ENCODE measurements around the gene CSNK1E.
A peak's percentile ranks its signal among the peaks of the same experiment; 100 is the strongest.

CSNK1E gene

DNA sequence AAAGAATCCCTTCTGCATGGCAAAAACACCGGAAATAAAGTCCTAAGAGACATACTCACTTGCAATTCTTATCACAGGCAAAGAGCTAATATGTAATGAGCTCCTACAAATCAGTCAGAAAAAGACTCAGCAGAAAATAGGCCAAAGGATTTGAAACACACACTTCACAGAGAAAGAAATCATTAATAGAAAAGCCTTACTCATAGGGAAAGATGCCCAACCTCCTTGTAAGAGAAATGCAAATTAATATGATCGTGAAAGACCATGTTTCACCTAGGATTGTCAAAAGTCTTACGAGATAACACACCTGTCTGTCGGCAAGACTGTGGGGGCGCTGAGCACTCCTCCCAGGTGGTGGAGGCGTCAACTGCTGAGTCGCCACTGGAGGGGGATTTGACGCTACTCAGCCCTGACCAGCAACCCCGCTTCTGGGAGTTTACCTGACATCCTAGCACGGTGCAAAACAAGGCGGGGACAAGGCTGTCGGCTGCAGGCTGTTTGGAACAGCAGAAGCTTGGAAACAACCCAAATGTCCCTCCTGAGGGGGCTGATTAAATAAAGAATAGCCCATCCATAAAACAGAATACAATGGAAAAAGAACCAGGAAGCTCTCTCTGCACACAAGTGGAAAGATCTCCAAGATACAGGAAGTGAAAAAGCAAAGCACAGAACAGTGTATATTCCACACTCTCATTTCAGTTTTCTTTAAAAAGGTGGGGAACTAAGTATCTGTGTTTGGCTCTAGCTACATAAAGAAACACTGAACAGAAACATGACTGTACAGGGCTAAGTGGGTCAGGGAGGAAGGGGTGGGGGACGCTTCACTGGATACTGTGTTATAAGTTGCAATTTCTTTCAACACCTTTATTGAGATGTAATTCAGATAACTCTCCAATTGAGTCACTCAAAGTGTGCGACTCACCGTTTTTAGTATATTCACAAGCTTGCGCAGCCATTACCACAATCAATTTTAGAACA, 11.5 kb downstream of the CSNK1E start:
- DNase-seq, result peak; percentile 77

DNA sequence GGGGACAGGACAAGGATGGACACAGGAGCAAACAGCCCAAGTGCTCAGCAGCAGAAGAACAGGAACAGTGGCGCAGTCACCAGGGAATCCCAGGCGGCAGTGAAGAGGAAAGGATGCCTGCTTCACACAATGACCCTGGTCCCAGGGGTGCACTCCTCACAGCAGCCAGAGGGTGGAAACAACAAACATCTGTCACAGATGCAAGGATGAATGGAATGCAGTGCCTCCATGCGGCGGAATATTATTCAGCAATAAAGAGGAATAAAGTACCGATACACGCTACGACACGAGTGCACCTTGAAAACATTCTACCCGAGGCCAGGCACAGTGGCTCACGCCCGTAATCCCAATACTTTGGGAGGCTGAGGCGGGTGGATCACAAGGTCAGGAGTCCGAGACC, 12.7 kb downstream of the CSNK1E start:
- DNase-seq, result no peak

DNA sequence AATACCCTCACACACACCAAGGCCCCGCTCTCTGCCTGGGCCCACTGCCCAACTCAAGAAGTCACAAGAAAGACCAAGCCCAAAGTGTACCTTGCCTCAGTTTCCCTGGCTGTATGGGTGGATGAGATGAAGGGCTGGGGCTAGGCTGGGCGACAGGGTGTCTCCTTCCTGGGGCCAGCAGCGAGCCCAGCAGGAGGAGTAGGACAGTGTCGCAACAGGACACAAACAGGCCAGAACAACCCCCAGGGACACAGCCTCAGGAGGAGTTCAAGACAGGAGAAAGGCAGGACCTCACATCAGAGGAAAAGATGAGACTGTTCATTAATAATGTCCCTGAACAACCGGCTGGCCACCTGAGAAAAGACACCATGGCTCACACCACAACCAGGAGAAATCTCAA, 13.3 kb downstream of the CSNK1E start:
- DNase-seq, result no peak

DNA sequence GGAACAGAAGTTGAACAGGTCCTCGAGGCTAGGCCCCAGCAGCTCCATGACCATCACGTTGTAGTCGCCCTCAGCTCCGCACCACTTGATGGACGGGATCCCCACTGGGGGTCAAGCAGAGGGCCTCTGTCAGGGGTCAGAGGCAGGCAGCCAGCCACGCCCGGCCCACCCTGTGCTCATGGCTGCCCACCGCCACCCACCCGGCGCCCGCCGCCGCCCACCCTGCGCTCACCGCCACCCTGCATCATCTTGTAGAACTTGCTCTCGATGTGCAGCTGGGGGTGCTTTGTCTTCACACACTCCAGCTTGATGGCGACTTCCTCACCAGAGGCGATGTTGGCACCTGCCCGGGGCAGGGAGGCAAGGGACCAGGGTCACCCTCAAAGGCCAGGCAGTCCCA, 14.3 kb downstream of the CSNK1E start:
- no peak for DNase-seq

DNA sequence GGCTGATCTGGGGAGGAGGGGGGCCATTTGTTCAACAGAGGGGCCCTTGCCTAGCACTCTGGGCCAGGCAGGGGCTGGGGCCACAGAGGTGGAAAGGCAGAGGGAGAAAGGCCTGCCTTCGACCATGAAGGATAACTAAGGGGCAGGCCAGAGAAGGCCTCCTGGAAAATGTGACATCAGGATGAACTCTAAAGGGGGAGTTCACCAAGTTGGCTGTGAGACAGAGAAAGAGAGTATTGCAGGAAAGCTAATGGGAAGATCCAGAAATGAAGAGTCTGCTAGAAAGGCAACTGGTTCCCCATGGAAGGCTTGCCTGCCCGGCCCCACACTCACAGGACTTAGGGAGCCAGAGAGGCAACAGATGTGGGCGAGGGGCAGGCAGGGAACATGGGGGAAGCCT, 16.3 kb downstream of the CSNK1E start:
- DNase-seq, result no peak

DNA sequence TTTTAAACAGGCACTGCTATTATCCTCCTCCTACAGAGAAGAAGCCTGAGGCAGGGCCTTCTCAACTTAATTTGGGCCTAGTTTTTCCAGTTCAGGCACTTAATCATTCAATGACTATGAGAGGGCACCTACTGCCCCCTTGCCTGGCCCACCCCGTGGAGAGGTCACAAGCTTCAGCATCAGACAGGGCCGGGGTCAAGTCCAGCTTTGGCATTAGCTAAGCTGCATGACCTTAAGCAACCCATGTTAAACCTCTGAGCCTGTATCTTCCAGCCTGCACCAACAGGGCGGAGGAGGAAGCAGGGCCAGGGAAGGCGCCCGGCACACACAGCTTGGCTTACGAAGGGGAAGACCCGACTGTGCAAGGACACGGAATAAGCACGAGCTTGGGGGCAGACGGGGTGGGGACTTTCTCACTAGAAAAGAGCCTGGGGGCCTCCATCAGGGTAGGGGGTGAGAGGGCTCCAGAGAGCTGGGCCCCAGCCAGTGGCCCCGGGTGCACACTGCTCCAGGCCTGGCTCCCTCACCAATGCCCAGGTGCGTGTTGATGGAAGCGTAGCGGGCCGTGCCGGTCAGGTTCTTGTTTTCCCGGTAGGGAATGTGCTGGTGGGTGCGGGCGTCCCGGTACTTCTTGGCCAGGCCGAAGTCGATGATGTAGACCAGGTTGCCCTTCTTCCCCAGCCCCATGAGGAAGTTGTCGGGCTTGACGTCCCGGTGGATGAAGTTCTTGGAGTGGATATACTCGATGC, 16.9 kb downstream of the CSNK1E start:
- DNase-seq, result no peak

DNA sequence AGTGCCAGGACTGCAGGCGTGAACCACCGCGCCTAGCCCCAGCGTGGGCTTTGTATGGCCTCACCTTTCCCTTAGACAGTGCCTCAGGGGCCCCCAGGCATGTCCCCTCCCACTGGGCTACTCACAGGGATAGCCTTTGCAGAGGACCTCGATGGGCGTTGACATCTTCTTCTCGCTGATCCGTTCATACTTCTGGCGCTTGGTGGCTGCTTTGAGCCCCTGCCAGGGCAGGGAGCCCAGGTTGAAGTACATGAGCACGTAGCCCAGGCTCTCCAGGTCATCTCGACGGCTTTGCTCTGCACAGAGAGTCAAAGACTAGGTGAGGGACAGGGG, 17.5 kb downstream of the CSNK1E start:
- no peak for DNase-seq

DNA sequence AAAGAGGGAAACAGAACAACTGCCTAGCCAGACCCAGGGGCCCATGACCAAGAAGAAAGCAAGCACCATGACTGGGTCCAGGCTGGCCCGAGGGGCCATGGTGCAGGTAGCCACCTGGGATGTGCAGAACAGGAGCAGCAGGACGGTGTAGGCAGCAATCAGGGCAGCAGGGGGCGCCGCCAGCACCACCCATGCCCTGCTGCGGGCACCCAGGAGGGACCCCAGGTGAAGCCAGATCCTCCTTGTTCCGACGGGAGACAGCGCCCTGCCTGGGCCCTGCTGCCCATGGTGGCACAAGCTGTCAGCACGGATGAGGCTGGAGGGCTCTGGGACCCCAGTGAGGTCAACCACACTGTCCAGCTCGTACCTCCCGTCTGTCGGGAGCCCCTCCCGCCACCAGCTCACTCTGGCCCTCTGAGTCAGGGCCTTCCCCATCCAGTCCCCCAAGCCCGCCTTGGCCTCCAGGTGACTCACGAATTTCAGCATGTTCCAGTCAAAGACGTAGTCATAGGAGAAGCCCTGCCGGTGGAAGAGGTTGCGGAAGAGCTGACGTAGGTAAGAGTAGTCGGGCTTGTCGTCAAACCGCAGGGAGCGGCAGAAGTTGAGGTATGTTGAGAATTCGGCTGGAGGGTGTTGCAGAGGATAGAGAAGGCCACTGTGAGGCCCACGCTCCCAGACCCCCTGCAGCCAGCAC, 18.8 kb downstream of the CSNK1E start:
- no peak for DNase-seq

DNA sequence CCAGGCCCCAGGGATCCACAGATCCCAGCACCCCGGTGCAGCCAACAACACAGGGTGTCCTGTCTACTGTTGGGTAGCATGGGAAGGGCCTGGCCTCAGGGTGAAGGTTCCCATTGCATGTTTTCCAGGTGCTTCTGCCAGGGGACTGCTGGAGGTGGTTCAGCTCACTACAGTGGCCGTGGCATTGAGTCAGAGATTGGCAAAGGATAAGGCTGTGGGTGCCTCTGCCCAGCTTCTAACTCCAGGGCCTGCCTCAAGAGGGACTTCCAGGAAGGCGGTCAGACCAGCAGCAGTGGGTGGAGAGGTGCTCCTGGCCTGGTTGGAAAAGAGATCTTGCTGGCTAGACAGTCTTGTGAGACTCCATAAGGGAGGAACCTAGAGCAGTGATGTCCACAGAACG, 20.9 kb downstream of the CSNK1E start:
- no peak for DNase-seq

DNA sequence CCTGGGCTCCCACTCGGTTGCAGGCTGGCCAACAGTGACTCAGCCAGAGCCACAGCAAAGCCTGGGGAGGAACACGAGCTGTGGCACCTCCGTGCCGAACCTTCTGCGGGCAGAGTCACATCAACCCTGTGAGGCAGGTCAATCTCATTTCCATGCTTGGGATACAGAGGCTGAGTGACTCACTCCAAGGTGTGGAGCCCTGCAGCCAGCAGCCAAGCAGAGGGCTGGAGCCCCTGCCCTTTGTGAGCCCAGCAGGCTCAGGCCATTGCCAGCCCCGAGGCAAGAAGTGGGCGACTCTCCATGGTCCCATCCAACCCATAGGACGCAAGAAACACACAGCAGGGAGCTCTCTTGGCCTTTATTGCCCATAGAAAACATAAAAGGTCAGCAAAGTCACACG, 21.4 kb downstream of the CSNK1E start:
- no peak for DNase-seq

DNA sequence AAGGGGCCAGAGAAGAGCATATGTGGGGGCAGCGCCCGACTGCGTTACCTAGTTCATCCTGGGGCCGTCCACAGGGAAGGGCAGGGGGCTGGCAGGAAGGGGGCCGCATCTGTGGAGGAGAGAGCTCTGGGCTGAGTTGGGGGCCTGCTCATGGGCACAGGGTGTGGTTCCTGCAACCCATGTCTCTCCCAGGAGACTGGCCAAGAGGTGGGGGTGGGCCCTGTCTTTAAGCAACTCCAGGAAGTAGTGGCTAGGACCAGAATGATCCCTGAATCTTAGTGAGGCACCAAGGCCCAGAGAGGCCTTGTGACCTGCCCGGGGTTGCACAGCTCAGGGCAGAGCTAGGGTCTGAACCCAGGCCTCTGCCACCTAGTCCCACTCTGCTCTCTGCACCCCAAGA, 21.9 kb downstream of the CSNK1E start:
- DNase-seq, result no peak

DNA sequence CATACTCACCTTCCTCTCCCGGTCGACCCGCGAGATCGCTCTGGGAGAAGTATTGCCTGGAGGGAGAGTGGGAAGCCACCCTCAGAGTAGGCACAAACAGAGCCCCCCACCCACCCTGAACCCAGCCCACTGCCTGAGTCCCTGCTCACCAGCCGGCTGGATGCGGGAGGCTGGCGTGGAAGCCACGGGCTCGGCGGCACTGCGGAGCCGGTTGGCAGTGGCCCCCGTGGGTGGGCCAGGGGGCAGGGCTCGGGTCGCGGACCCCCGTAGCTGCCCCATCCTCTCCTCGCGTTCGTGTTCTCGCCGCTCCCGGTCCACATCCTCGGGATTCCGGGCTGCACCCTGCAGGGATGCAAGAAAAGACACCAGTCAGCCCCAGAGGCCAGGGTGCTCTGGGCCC, 23.0 kb downstream of the CSNK1E start:
- no peak for DNase-seq

DNA sequence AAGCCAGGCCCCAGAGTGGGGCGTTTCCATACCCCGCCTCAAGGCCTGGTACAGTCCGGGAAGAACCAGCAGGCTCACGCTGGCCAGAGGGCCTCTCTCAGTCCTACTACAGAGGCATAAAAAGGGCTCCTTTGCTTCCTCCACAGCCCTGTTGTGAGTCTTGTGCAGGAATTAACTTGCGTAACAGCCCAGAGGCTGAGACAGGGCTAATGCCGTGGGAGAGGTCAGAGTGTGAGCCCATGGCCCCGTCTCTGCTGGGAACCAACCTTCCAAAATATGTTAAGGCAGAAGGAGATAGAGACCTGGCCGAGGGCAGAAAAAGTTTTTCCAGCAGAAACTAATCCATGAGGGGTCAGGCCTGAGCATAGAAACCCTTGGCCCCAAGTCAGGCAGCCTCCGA, 24.5 kb downstream of the CSNK1E start:
- DNase-seq, result no peak

DNA sequence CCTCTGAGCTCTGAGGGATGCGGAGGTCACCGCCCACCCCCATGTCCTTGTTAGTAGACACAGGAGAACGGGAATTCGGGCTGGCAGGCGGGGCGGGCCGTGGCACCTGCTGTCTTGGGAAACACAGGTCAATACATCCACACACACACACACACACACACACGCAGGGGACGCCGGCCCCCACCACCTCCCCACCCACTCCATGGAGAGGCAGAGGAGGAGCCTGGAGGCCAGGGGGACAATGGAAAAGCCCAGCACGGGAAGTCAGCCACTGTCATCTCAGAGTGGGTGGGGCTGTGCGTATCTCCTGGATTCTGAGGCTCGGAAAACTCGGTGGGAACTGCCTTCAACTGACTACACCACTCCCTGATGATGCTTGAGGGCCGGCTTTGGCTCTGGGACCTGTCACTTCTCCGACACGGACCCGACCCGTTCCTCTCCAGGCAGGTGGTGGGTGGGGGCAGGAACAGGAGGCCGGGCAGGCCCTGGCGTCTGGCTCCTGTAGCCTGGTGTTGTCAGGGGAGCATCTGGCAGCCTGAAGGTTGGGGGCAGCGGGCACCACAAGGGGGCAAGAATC, 25.9 kb downstream of the CSNK1E start:
- peak; percentile 64 for DNase-seq

DNA sequence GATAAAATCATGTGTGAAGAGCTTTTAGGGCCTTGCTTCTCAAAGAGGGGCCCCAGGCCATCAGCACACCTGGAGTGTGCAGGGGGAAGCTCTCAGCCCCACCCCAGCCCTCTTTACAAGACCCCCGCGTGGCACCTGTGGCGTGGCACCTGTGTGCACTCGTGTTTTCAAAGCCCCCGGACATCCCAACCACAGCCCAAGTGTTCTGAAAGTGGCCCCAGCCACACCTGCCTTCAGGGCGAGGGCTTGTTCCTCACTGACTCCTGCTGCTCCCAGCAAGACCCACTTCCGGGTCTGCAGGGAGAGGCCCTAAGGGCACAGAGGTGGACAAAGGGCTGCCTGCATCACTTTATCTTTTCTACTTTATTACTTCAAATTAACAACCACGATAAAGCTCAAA, 26.9 kb downstream of the CSNK1E start:
- DNase-seq, result peak; percentile 32

DNA sequence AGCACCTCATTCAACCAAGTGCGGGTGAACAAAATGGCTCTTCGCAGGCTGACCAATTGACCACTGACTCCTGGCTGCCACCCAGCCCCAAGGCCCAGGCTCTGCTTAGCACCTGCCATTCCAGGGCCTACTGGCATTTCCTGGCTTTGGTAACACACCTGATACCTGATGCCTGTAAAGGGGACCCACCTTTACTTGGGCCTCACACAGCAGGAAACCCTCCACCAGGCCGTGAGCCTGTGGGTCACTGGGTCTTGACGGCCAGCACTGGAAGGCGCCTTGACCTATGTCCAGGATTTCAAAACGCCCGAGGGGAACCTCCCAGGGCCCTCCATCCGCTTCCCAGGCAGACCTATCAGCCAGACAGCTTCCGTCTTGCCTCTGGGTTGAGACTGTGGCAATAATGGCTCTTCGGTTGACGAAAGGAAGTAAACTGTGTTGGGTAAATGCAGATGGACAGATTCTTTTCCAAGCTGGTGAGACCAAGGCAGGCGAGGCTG, 27.6 kb downstream of the CSNK1E start:
- no peak for DNase-seq

DNA sequence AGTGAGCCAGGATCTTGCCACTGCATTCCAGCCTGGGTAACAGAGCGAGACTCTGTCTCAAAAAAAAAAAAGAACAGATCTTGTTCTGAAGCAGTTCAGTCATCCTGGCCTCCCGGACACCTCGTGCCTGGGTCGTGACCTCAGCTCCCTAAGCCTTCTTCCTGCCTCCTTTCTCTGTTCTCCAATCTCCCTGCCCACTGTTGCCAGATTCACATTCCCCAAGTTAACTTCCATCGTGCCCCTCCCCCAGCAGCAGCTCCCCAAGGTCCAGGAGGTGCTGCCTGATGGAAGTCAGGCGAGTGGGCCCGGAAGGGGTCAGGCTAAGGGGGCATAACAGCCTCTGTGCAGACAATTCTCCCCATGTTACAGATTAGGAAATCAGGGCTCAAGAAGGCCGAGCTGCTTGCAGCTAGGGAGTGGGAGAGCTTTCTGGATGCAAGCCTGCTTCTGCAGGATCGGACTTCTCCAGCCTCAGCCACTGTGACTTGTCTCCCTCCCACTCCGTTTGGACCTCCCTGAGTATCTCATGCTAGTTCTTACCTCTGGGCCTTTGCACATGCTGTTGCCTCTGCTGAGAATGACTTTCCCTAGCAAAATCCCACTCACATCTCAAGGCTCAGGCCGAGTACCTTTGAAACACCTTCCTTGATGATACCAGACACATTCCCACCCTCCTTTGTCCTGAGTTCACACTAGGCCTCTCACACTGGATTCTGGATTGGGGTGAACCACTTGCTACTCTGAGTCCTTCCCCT, 30.1 kb downstream of the CSNK1E start:
- no peak for DNase-seq

DNA sequence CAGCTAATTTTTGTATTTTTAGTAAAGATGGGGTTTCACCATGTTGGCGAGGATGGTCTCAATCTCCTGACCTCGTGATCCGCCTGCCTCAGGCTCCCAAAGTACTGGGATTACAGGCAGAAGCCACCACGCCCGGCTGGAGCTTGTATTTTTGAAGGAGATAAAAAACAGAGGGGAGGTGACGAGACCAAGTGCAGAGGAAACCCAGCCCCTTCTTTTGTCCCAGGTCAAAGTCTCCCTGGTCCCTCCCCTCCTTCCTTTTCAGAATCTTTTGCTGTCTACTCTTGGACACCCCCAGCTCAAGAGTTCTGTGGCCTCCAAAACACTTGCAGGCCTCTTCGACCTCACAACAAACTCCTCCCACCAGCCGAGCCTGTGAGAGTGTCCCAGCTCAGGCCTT, 32.2 kb downstream of the CSNK1E start:
- no peak for DNase-seq

DNA sequence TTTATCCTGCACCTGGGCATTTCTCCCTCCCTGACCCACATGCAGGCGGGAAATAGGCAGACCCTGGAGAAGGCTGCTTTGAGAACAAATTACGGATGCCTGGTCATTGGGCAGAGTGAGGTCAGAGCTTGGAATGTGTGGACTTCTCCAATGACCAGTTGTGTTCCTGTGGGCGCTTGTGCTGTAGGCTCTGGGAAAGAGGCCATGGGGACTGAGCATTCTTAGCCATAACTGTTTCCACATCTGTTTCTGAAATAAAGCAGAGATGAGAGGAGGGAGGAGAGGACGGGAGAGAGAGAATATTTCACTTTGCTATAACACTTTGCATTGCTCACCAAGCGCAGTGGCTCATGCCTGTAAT, 33.2 kb downstream of the CSNK1E start:
- DNase-seq, result no peak

DNA sequence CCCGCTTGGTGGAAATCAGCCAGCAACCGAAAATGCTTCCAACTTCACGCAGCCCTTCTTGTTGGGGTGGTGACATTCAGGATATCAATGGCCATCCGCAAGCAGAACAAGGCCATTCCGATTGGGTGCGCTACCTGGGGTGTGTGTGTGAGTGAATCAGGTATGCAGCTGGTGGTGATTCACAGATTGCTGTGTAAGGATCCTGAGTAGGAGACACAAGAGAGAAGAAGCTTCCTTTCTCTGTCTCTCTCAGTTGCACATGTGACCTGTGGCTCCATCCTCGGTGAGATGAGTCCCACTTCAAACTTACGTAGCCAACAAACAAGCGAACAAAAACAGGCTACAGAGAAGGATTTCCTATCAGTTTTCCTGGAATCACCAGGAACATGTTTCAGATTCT, 34.8 kb downstream of the CSNK1E start:
- no peak for DNase-seq

DNA sequence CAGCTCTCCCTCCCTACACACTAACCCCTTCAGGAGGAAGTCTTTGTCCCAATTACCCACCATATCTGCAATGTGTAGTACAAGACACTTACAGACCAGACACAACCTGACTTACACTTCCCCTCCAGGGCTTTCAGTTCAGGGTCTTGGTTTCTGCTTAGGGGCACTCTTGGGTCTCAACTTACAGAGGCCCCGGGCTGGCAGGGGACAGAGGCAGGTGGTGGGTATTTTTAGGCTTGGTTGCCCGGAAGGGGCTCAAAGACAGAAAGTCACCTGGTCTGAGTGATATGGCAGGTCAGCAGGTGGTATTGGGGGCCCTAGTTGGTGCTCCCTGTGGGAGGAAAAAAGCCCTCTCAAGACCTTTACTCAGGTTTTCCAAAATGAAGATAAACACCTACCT, 41.1 kb downstream of the CSNK1E start:
- DNase-seq, result no peak

DNA sequence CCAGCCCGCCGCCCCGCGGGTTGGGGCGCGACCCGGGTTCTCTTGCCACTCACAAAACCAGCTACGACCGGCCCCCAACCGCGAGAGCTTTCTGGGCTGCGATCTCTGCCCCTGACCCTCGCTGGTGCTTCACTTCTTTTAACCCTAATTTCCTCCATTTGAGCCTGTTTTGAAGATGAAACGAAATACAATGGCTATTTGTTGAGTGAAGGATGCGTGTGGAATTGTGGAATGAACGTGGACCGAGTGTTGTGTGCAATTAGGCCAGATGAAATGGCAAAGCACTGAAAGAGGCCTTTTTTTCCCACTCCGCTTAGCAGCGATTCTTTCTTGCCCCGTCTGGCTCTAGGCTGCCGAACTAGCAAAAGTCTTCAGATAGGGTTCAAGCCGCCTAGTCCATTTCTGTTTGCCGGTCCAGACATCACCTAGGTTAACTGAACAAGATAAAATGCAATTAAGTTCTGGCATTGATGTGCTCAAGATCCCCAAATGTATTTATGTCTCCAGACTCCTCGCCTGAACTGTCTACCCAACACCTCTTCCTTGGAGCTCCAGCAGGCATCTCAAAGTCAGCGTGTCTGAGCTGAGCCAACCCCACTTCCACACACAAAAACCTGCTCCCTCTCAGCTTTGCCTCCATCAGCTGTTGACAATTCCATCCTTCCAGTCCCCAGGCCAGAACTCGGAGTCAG, 44.0 kb downstream of the CSNK1E start:
- no peak for DNase-seq

Measured in NCI-H345 (cell line).